ENCODE results near the gene NHSL1. TPM values are rescaled to one million over a fixed set of nuclear protein-coding genes. Genes with fewer than 3 reads are reported as not detected.

Gene NHSL1
- polyA plus RNA-seq, 3 donors = 0.06 to 2.8 (median 0.51) TPM

GRCh38 chr6:138465007-138465645 lies 34.2 kb downstream of the NHSL1 start:
- intact Hi-C loops (cut with micrococcal nuclease) = no loop called here
- H2AFZ ChIP-seq (ENCODE audit: insufficient read depth, low read depth, low read length, poor library complexity, severe bottlenecking) = no peak overlapping the region
- H3K27me3 ChIP-seq (ENCODE audit: control insufficient read depth in 2 of 2, insufficient read depth in 2 of 2, low read length in 2 of 2) = no peaks in the 10 kb centered on the region
- Mint-ChIP-seq H3K27me3 (ENCODE audit: low read depth in 3 of 3) (no peaks in the 10 kb centered on the region), H3K4me1 (peaks cover 5% of the 10 kb centered on the region), H3K4me3 (no peak overlapping the region), H3K9me3 (peaks cover 0 to 4% (median 2%) of the 10 kb centered on the region in 7 donors), H3K27ac (no peak overlapping the region), H3K36me3 (peaks cover 8 to 13% of the 10 kb centered on the region in 2 donors)
- DNase-seq = peak in 1 of 3 donors; percentile 8
- no peak for TF ChIP-seq CTCF (IDR thresholded peaks at IDR 0.05)
- no peaks in the 10 kb centered on the region for H3K79me2 ChIP-seq (ENCODE audit: insufficient read depth, low read length)
- H3K36me3 ChIP-seq (replicated peaks in 1 of 2; ENCODE audit: control insufficient read depth in 1 of 2, insufficient read depth in 2 of 2, low read length in 2 of 2) = no peaks in the 10 kb centered on the region
- 33% methylated on average over 1 of the region's 1 CpG for WGBS (ENCODE audit: insufficient coverage)
- H3K4me1 ChIP-seq (ENCODE audit: control insufficient read depth in 1 of 2, insufficient read depth in 2 of 2, low read length in 2 of 2) = no peaks in the 10 kb centered on the region
- H3K4me3 ChIP-seq (replicated peaks in 1 of 3; ENCODE audit: low read depth in 2 of 3, low read length in 3 of 3) = no peak overlapping the region
- no peak overlapping the region for H3K4me2 ChIP-seq (replicated peaks; ENCODE audit: extremely low read depth, low read length, poor library complexity, severe bottlenecking)
- no peaks in the 10 kb centered on the region for H4K20me1 ChIP-seq (ENCODE audit: insufficient read depth, low read length)
- no peak overlapping the region for H3K9ac ChIP-seq (ENCODE audit: insufficient read depth, low read length, poor library complexity, severe bottlenecking)
- H3K27ac ChIP-seq (ENCODE audit: low read depth in 1 of 2, low read length in 2 of 2) = no peak overlapping the region
- peaks cover 0 to 4% of the 10 kb centered on the region in 2 donors for H3K9me3 ChIP-seq (replicated peaks in 1 of 2; ENCODE audit: control insufficient read depth in 1 of 2, insufficient read depth in 1 of 2, low read length in 2 of 2)

GRCh38 chr6:138464085-138464484 lies 35.2 kb downstream of the NHSL1 start:
- Histone ChIP-seq H3K27me3 (ENCODE audit: control insufficient read depth in 2 of 2, insufficient read depth in 2 of 2, low read length in 2 of 2) (no peaks in the 10 kb centered on the region), H3K9ac (ENCODE audit: insufficient read depth, low read length, poor library complexity, severe bottlenecking) (no peak overlapping the region), H4K20me1 (ENCODE audit: insufficient read depth, low read length) (no peaks in the 10 kb centered on the region), H3K4me3 (replicated peaks in 1 of 3; ENCODE audit: low read depth in 2 of 3, low read length in 3 of 3) (no peak overlapping the region), H3K4me1 (ENCODE audit: control insufficient read depth in 1 of 2, insufficient read depth in 2 of 2, low read length in 2 of 2) (no peaks in the 10 kb centered on the region), H3K79me2 (ENCODE audit: insufficient read depth, low read length) (no peaks in the 10 kb centered on the region), H3K9me3 (replicated peaks in 1 of 2; ENCODE audit: control insufficient read depth in 1 of 2, insufficient read depth in 1 of 2, low read length in 2 of 2) (peaks cover 0 to 4% of the 10 kb centered on the region in 2 donors), H3K36me3 (replicated peaks in 1 of 2; ENCODE audit: control insufficient read depth in 1 of 2, insufficient read depth in 2 of 2, low read length in 2 of 2) (no peaks in the 10 kb centered on the region), H3K27ac (ENCODE audit: low read depth in 1 of 2, low read length in 2 of 2) (no peak overlapping the region), H2AFZ (ENCODE audit: insufficient read depth, low read depth, low read length, poor library complexity, severe bottlenecking) (no peak overlapping the region), H3K4me2 (replicated peaks; ENCODE audit: extremely low read depth, low read length, poor library complexity, severe bottlenecking) (no peak overlapping the region)
- intact Hi-C loops (cut with micrococcal nuclease) = no loop called here
- TF ChIP-seq CTCF (IDR thresholded peaks at IDR 0.05) = no peak
- H3K27me3 Mint-ChIP-seq (ENCODE audit: low read depth in 3 of 3) = no peaks in the 10 kb centered on the region
- H3K27ac Mint-ChIP-seq = peak overlapping the region in 1 of 7 donors; percentile 24
- H3K36me3 Mint-ChIP-seq = peaks cover 8 to 11% of the 10 kb centered on the region in 2 donors
- H3K4me1 Mint-ChIP-seq = peaks cover 5% of the 10 kb centered on the region
- H3K4me3 Mint-ChIP-seq = no peak overlapping the region
- over 99% methylated on average over 20 of the region's 20 CpGs for WGBS (ENCODE audit: insufficient coverage)
- DNase-seq = no peak
- peaks cover 0 to 4% (median 2%) of the 10 kb centered on the region in 7 donors for H3K9me3 Mint-ChIP-seq
